Measurements from ENCODE around the gene OR10J4.
"Not testable (repeated sequence)": the region's sequence is repeated elsewhere in the genome, so short reads cannot be mapped to it uniquely, and the experiment has no call there.

OR10J4 gene

GRCh38 chr1:159444511-159444910, 12.5 kb downstream of the OR10J4 start:
- POLR2A ChIA-PET: no interaction called here

GRCh38 chr1:159448181-159448580, 16.2 kb downstream of the OR10J4 start:
- H3K4me3 ChIP-seq (ENCODE audit: low read depth, low read length): no peak overlapping the region
- no peak for TF ChIP-seq CTCF (IDR thresholded peaks at IDR 0.05; ENCODE audit: insufficient read depth, low read length, missing control alignments)
- POLR2A ChIA-PET: no interaction called here
- CTCF ChIA-PET: no interaction called here
- no peak for DNase-seq (ENCODE audit: low read depth, low spot score)

More at GRCh38 chr1:159444511-159444910, 12.5 kb downstream of the OR10J4 start:
- no peak overlapping the region for H3K4me3 ChIP-seq (ENCODE audit: low read depth, low read length)
- CTCF ChIA-PET: no interaction called here
- no peak for DNase-seq (ENCODE audit: low read depth, low spot score)
- TF ChIP-seq CTCF (IDR thresholded peaks at IDR 0.05; ENCODE audit: insufficient read depth, low read length, missing control alignments): no peak

- H3K4me3 ChIP-seq (ENCODE audit: low read depth, low read length); CTCF ChIA-PET; POLR2A ChIA-PET; DNase-seq (ENCODE audit: low read depth, low spot score): not testable (repeated sequence)
Measured at GRCh38 chr1:159449605-159450004, 17.6 kb downstream of the OR10J4 start.

GRCh38 chr1:159459551-159459950, 27.5 kb downstream of the OR10J4 start:
- ChIA-PET POLR2A (no interaction called here), CTCF (no interaction called here)
- H3K4me3 ChIP-seq (ENCODE audit: low read depth, low read length): no peak overlapping the region
- no peak for TF ChIP-seq CTCF (IDR thresholded peaks at IDR 0.05; ENCODE audit: insufficient read depth, low read length, missing control alignments)
- no peak for DNase-seq (ENCODE audit: low read depth, low spot score)

- no peak for TF ChIP-seq CTCF (IDR thresholded peaks at IDR 0.05; ENCODE audit: insufficient read depth, low read length, missing control alignments)
- H3K4me3 ChIP-seq (ENCODE audit: low read depth, low read length): no peak overlapping the region
- ChIA-PET CTCF (no interaction called here), POLR2A (no interaction called here)
- no peak for DNase-seq (ENCODE audit: low read depth, low spot score)
Measured at GRCh38 chr1:159465191-159465603, 33.2 kb downstream of the OR10J4 start.

- POLR2A ChIA-PET: no interaction called here
- H3K4me3 ChIP-seq (ENCODE audit: low read depth, low read length): no peak overlapping the region
- CTCF ChIA-PET: no interaction called here
- no peak for TF ChIP-seq CTCF (IDR thresholded peaks at IDR 0.05; ENCODE audit: insufficient read depth, low read length, missing control alignments)
- no peak for DNase-seq (ENCODE audit: low read depth, low spot score)
Measured at GRCh38 chr1:159468321-159468720, 36.3 kb downstream of the OR10J4 start.

- no peak for TF ChIP-seq CTCF (IDR thresholded peaks at IDR 0.05; ENCODE audit: insufficient read depth, low read length, missing control alignments)
- ChIA-PET CTCF (interaction anchor here (1.2 kb wide), 1 partner anchor 467 kb away, joined by 3 read pairs; no protein-coding TSS in a partner anchor), POLR2A (no interaction called here)
- no peak for DNase-seq (ENCODE audit: low read depth, low spot score)
- no peak overlapping the region for H3K4me3 ChIP-seq (ENCODE audit: low read depth, low read length)
Measured at GRCh38 chr1:159469921-159470533, 38.0 kb downstream of the OR10J4 start.
